GM12878 (cell line): ENCODE data around the gene ABHD13. TPM values are rescaled to one million over a fixed set of nuclear protein-coding genes. Genes with fewer than 3 reads are reported as not detected.

Experiments
- ATAC-seq: fragments of 200-7000 bp; cut with Tn5 transposase; 3 replicates; pipeline ENCODE4 v1.9.1; 2020; ENCODE audit warnings: mild to moderate bottlenecking, moderate library complexity
- BruUV-seq: library from RNA; stranded (reverse); fragments of 400-500 nt; replicated peaks from 2 replicates; lab custom pipeline; 2021; lab: Mats Ljungman, UMichigan
- CTCF ChIA-PET: fragments of 300-600 bp; sonication (Branson Sonifier 250); formaldehyde crosslinking; extraction: SDS; loops from one replicate; lab custom pipeline; 2021; ENCODE audit warnings: inconsistent platforms; lab: Yijun Ruan, JAX
- POLR2A ChIA-PET: fragments of 350-600 bp; formaldehyde crosslinking; extraction: SDS; loops from one replicate; lab custom pipeline; 2021; ENCODE audit warnings: inconsistent platforms; lab: Charles Lee
- RAD21 ChIA-PET: fragments of 300-600 bp; sonication (Branson Sonifier 250); formaldehyde crosslinking; loops from one replicate; lab custom pipeline; 2023; ENCODE audit warnings: antibody characterized with exemption; ENCODE audit not compliant: unreplicated experiment; lab: Charles Lee
- SMC1A ChIA-PET: fragments of 300-600 bp; sonication (Branson Sonifier 250); formaldehyde crosslinking; loops from one replicate; lab custom pipeline; 2023; ENCODE audit not compliant: unreplicated experiment, uncharacterized antibody; lab: Charles Lee
- DNase-seq: peaks from one replicate; pipeline ENCODE4 v3.0.0-alpha.2; 2011; ENCODE audit warnings: low read depth, low spot score
- FAIRE-seq: peaks from 3 replicates; lab custom pipeline; 2011; peaks lifted over from hg19 to GRCh38; lab: Jason Lieb, UNC
- H2AFZ ChIP-seq: 2 replicates; pipeline ENCODE4 v1.6.0; 2011; ENCODE audit warnings: low read depth, low read length, control low read depth; ENCODE audit not compliant: control insufficient read depth
- H3K27ac ChIP-seq: 2 replicates; pipeline ENCODE4 v1.5.1; 2011; ENCODE audit warnings: control low read depth; ENCODE audit not compliant: control insufficient read depth, insufficient read depth
- H3K27me3 ChIP-seq, 2 experiments: replicated peaks in 1 of 2; 2 replicates each; pipeline versions ENCODE4 v1.6.0 to v1.6.1; 2011; ENCODE audit warnings: low read length in 1 of 2; ENCODE audit not compliant: control insufficient read depth in 2 of 2, insufficient read depth in 2 of 2
- H3K36me3 ChIP-seq, 2 experiments: 2 replicates each; pipeline ENCODE4 v1.5.1; 2011; ENCODE audit warnings: low read length in 1 of 2; ENCODE audit not compliant: control insufficient read depth in 2 of 2, insufficient read depth in 2 of 2
- H3K4me1 ChIP-seq: 2 replicates; pipeline ENCODE4 v1.6.1; 2011; ENCODE audit warnings: mild to moderate bottlenecking, low read length, moderate library complexity, mixed read lengths; ENCODE audit not compliant: control insufficient read depth, insufficient read depth
- H3K4me2 ChIP-seq: 2 replicates; pipeline ENCODE4 v1.6.0; 2011; ENCODE audit warnings: control low read depth; ENCODE audit not compliant: control insufficient read depth, insufficient read depth
- H3K4me3 ChIP-seq: fragments of 200-600 bp; sonication (generic); 2 replicates; pipeline ENCODE4 v1.5.1; 2016
- H3K79me2 ChIP-seq: 2 replicates; pipeline ENCODE4 v1.6.0; 2011; ENCODE audit warnings: low read length; ENCODE audit not compliant: control insufficient read depth, insufficient read depth
- H3K9ac ChIP-seq: 2 replicates; pipeline ENCODE4 v1.8.0; 2011; ENCODE audit warnings: low read length, control low read depth, mixed read lengths; ENCODE audit not compliant: control insufficient read depth, insufficient read depth
- H3K9me3 ChIP-seq: replicated peaks from 3 replicates; pipeline ENCODE4 v1.5.1; 2011; ENCODE audit warnings: mild to moderate bottlenecking, low read length; ENCODE audit not compliant: control insufficient read depth, insufficient read depth
- H4K20me1 ChIP-seq: 2 replicates; pipeline ENCODE4 v1.6.0; 2011; ENCODE audit not compliant: control insufficient read depth, insufficient read depth
- CEBPB ChIP-seq, 2 experiments: fragments of 150-350 bp in 1 of 2; IDR thresholded peaks; 2 replicates each; pipeline ENCODE4 v1.6.1; 2012 to 2014; ENCODE audit warnings: low read depth in 2 of 2, low read length in 2 of 2, borderline replicate concordance in 1 of 2, inconsistent platforms in 1 of 2
- CREM ChIP-seq: IDR thresholded peaks from 2 replicates; pipeline ENCODE4 v1.6.1; 2014; ENCODE audit warnings: antibody characterized with exemption, low read depth
- CUX1 ChIP-seq: IDR thresholded peaks from 2 replicates; pipeline ENCODE4 v1.6.1; 2012; ENCODE audit warnings: improper control_type of control experiment, low read depth, low read length; ENCODE audit not compliant: insufficient replicate concordance
- RELA ChIP-seq: fragments of 450-650 bp; IDR thresholded peaks from 2 replicates; pipeline ENCODE4 v1.8.0; 2014; ENCODE audit warnings: borderline replicate concordance; ENCODE audit not compliant: partially characterized antibody
- RUNX3 ChIP-seq: IDR thresholded peaks from 2 replicates; pipeline ENCODE4 v1.6.1; 2012; ENCODE audit warnings: low read length, inconsistent platforms
- STAT3 ChIP-seq: IDR thresholded peaks from 2 replicates; pipeline ENCODE4 v1.6.1; 2011; ENCODE audit warnings: low read depth, low read length, improper control_type of control experiment
- ZSCAN29 ChIP-seq: fragments of 450-650 bp; IDR thresholded peaks from 2 replicates; pipeline ENCODE4 v1.6.1; 2017; ENCODE audit warnings: mild to moderate bottlenecking, moderate library complexity
- WGBS: methylation state at CpG from one replicate; pipeline ENCODE4 v1.1.6; 2016; ENCODE audit warnings: low lambda C conversion rate; ENCODE audit not compliant: insufficient replicate concordance, insufficient coverage; ENCODE audit errors: missing lambda C conversion rate; 5-methylcytosine and 5-hydroxymethylcytosine counted together
- in situ Hi-C: fragments of 300-500 bp; cut with MboI; formaldehyde crosslinking; loops from 9 replicates; pipeline ENCODE4 v1.14.3; 2018; ENCODE audit warnings: mixed read lengths
- intact Hi-C: fragments of 100-400 bp; cut with micrococcal nuclease; formaldehyde crosslinking; loops from one replicate; pipeline ENCODE4 v1.14.2; 2022; ENCODE audit not compliant: unreplicated experiment
- polyA plus RNA-seq, 11 experiments: library from polyadenylated mRNA; depleted of rRNA in 4 of 11; unstranded in 6 of 11; stranded (reverse) in 5 of 11; fragments of >200 nt; fragmentation: Nextera tagmentation in 4 of 11; fragmentation: Illumina TruSeq in 1 of 11; extraction: Ambion mirVana in 4 of 11; extraction: Trizol in 1 of 11; gene quantifications; 1 replicate in 1 of 11; 2 replicates in 10 of 11; pipeline versions ENCODE4 v1.2.1 to v1.2.3, GENCODE V29; 2011 to 2016; ENCODE audit warnings: inconsistent platforms in 2 of 11, missing spikeins in 2 of 11, low read depth in 1 of 11
- total RNA-seq, 4 experiments: library from RNA; depleted of rRNA in 3 of 4; stranded (reverse); fragments of >200 nt in 3 of 4; fragmentation: Illumina TruSeq in 1 of 4; extraction: Trizol in 1 of 4; gene quantifications; 2 replicates each; pipeline versions ENCODE4 v1.2.1 to v1.2.3, GENCODE V29; 2013 to 2021

Gene ABHD13
- total and polyA plus RNA-seq, 10 of the 15 experiments (the other 5 are each of a cell fraction or from before 2014, with no cell fraction given) = 3.2 to 10.7 (median 6.5) TPM

- H3K9me3 ChIP-seq = no peaks in the 10 kb centered on the region
- H3K9ac ChIP-seq = no peak overlapping the region
- ATAC-seq = no peak
- intact Hi-C loops = loop anchor here (5.0 to 10.0 kb wide), 2 partner anchors 351 to 1657 kb away; partner anchors contain the start of gene ARGLU1
- 49% methylated on average over 7 of the region's 7 CpGs for WGBS
- H2AFZ ChIP-seq = no peak overlapping the region
- H3K4me3 ChIP-seq = no peak overlapping the region
- H3K27ac ChIP-seq = no peak overlapping the region
- H3K4me2 ChIP-seq = no peak overlapping the region
- POLR2A ChIA-PET = no interaction called here
- no peak for DNase-seq
- FAIRE-seq = no peak
- H3K4me1 ChIP-seq = peaks cover 13% of the 10 kb centered on the region
- RAD21 ChIA-PET = interaction anchor here (0.6 to 1.6 kb wide), 3 partner anchors 10 to 671 kb away, joined by 3 to 4 read pairs (median 4); no protein-coding TSS in a partner anchor
- no peaks in the 10 kb centered on the region for H4K20me1 ChIP-seq
- CTCF ChIA-PET = interaction anchor here (0.9 to 2.0 kb wide), 8 partner anchors 8 to 671 kb away, joined by 3 to 12 read pairs (median 4); partner anchors contain the start of gene TNFSF13B
- no TSS peak for BruUV-seq
- H3K27me3 ChIP-seq = no peaks in the 10 kb centered on the region
- in situ Hi-C loops = loop anchor here (25.0 kb wide), 1 partner anchor 1662 kb away; the partner anchor contains the start of gene ARGLU1
- H3K36me3 ChIP-seq = no peaks in the 10 kb centered on the region; a peak in 1 of 4 replicates
- SMC1A ChIA-PET = interaction anchor here (0.7 to 2.5 kb wide), 6 partner anchors 8 to 671 kb away, joined by 3 to 19 read pairs (median 5); partner anchors contain the start of gene TNFSF13B
- peaks cover 72% of the 10 kb centered on the region for H3K79me2 ChIP-seq
- TF ChIP-seq STAT3 = no peak
- no peak for TF ChIP-seq CEBPB (IDR thresholded peaks at IDR 0.05; ENCODE audit: borderline replicate concordance in 1 of 2, low read depth in 2 of 2, low read length in 2 of 2)
- TF ChIP-seq RELA = no peak
- no peak for TF ChIP-seq CREM
Measured at GRCh38 chr13:108223687-108224503, 5.7 kb downstream of the ABHD13 start.

- FAIRE-seq (peak; percentile 79), DNase-seq (no peak), ATAC-seq (peak; percentile 73)
- H3K4me1 ChIP-seq = peaks cover 7% of the 10 kb centered on the region
- no peaks in the 10 kb centered on the region for H3K27me3 ChIP-seq
- BruUV-seq = TSS peak; percentile 1
- RAD21 ChIA-PET = interaction anchor here (1.0 to 1.2 kb wide), 2 partner anchors 114 to 670 kb away, joined by 3 read pairs; no protein-coding TSS in a partner anchor
- in situ Hi-C loops (no loop called here), intact Hi-C loops (loop anchor here (5.0 to 10.0 kb wide), 2 partner anchors 349 to 672 kb away; no protein-coding TSS in a partner anchor)
- no peaks in the 10 kb centered on the region for H4K20me1 ChIP-seq
- 45% methylated on average over 1 of the region's 1 CpG for WGBS
- no peak overlapping the region for H3K4me2 ChIP-seq
- no peak overlapping the region for H3K27ac ChIP-seq
- peaks cover 0 to 4% of the 10 kb centered on the region in 2 experiments; a peak in 1 of 4 replicates for H3K36me3 ChIP-seq
- H3K79me2 ChIP-seq = peaks cover 56% of the 10 kb centered on the region
- no peak overlapping the region for H3K4me3 ChIP-seq
- POLR2A ChIA-PET = no interaction called here
- CTCF ChIA-PET = interaction anchor here (1.2 kb wide), 1 partner anchor 44 kb away, joined by 10 read pairs; the partner anchor contains the start of gene TNFSF13B
- H2AFZ ChIP-seq = no peak overlapping the region
- SMC1A ChIA-PET = interaction anchor here (0.7 to 1.6 kb wide), 4 partner anchors 12 to 670 kb away, joined by 3 to 5 read pairs (median 5); no protein-coding TSS in a partner anchor
- no peak overlapping the region for H3K9ac ChIP-seq
- no peaks in the 10 kb centered on the region for H3K9me3 ChIP-seq
- TF ChIP-seq ZSCAN29 (no peak), RUNX3 (peak; percentile 73), CUX1 (peak; percentile 15)
Measured at GRCh38 chr13:108225440-108225839, 7.2 kb downstream of the ABHD13 start.
